ENCODE results near the gene CCDC88C.

CCDC88C gene

GRCh38 chr14:91309756-91310280 lies 107.8 kb downstream of the CCDC88C start:
- H3K27me3 ChIP-seq = no peaks in the 10 kb centered on the region
- no peak for TF ChIP-seq Cebpa-rat (IDR thresholded peaks at IDR 0.05)
- peaks cover 12 to 33% (median 25%) of the 10 kb centered on the region in 10 experiments for H3K4me1 ChIP-seq
- H3K36me3 ChIP-seq = peaks cover 63 to 100% (median 98%) of the 10 kb centered on the region in 11 experiments
- H3K9ac ChIP-seq = peak overlapping the region in 1 of 11 experiments; percentile 11; a peak in 3 of 22 replicates
- peak overlapping the region; percentile 6 to 51 (median 42); a peak in 17 of 22 replicates for H3K4me2 ChIP-seq
- H3K4me3 ChIP-seq = no peak overlapping the region
- H3K27ac ChIP-seq = peak overlapping the region in 3 of 11 experiments; percentile 6 to 19 (median 17); a peak in 1 of 22 replicates
- no peaks in the 10 kb centered on the region for H3K9me3 ChIP-seq (replicated peaks in 1 of 11)
- H4K20me1 ChIP-seq = peaks cover 0 to 34% (median 0%) of the 10 kb centered on the region in 11 experiments; a peak in 6 of 22 replicates

- peaks cover 0 to 34% (median 0%) of the 10 kb centered on the region in 11 experiments; a peak in 7 of 22 replicates for H4K20me1 ChIP-seq
- no peak overlapping the region for H3K27ac ChIP-seq
- peaks cover 65 to 100% (median 97%) of the 10 kb centered on the region in 11 experiments for H3K36me3 ChIP-seq
- H3K9ac ChIP-seq = no peak overlapping the region
- no peaks in the 10 kb centered on the region for H3K27me3 ChIP-seq
- peaks cover 10 to 31% (median 22%) of the 10 kb centered on the region in 10 experiments for H3K4me1 ChIP-seq
- no peaks in the 10 kb centered on the region for H3K9me3 ChIP-seq (replicated peaks in 1 of 11)
- no peak overlapping the region for H3K4me3 ChIP-seq
- no peak overlapping the region for H3K4me2 ChIP-seq
- TF ChIP-seq Cebpa-rat (IDR thresholded peaks at IDR 0.05) = no peak
Measured at GRCh38 chr14:91308337-91308736, 109.3 kb downstream of the CCDC88C start.

GRCh38 chr14:91307652-91308051 lies 110.0 kb downstream of the CCDC88C start:
- no peak overlapping the region for H3K4me2 ChIP-seq
- peaks cover 63 to 98% (median 95%) of the 10 kb centered on the region in 11 experiments for H3K36me3 ChIP-seq

GRCh38 chr14:91307046-91307445 lies 110.6 kb downstream of the CCDC88C start:
- Histone ChIP-seq H4K20me1 (peaks cover 0 to 45% (median 4%) of the 10 kb centered on the region in 11 experiments; a peak in 8 of 22 replicates), H3K36me3 (peaks cover 69 to 98% (median 95%) of the 10 kb centered on the region in 11 experiments), H3K4me2 (no peak overlapping the region), H3K4me1 (peaks cover 15 to 28% (median 24%) of the 10 kb centered on the region in 10 experiments), H3K27me3 (no peaks in the 10 kb centered on the region), H3K9ac (no peak overlapping the region), H3K27ac (no peak overlapping the region), H3K9me3 (replicated peaks in 1 of 11) (no peaks in the 10 kb centered on the region), H3K4me3 (no peak overlapping the region)
- TF ChIP-seq Cebpa-rat (IDR thresholded peaks at IDR 0.05) = no peak

More at GRCh38 chr14:91307652-91308051, 110.0 kb downstream of the CCDC88C start:
- Histone ChIP-seq H3K9ac (no peak overlapping the region), H3K27ac (no peak overlapping the region), H3K27me3 (no peaks in the 10 kb centered on the region), H3K4me3 (no peak overlapping the region), H3K9me3 (replicated peaks in 1 of 11) (no peaks in the 10 kb centered on the region), H3K4me1 (peaks cover 15 to 31% (median 24%) of the 10 kb centered on the region in 10 experiments), H4K20me1 (peaks cover 0 to 39% (median 4%) of the 10 kb centered on the region in 11 experiments; a peak in 8 of 22 replicates)
- TF ChIP-seq Cebpa-rat (IDR thresholded peaks at IDR 0.05) = no peak

- Histone ChIP-seq H3K4me1 (peaks cover 15 to 26% (median 21%) of the 10 kb centered on the region in 10 experiments), H3K4me2 (no peak overlapping the region), H3K27me3 (no peaks in the 10 kb centered on the region), H3K4me3 (no peak overlapping the region), H3K9me3 (replicated peaks in 1 of 11) (no peaks in the 10 kb centered on the region), H3K27ac (no peak overlapping the region), H3K9ac (no peak overlapping the region), H3K36me3 (peaks cover 74 to 98% (median 96%) of the 10 kb centered on the region in 11 experiments), H4K20me1 (peaks cover 0 to 45% (median 4%) of the 10 kb centered on the region in 11 experiments; a peak in 8 of 22 replicates)
- no peak for TF ChIP-seq Cebpa-rat (IDR thresholded peaks at IDR 0.05)
Measured at GRCh38 chr14:91306547-91306946, 111.1 kb downstream of the CCDC88C start.

GRCh38 chr14:91305650-91306431 lies 111.8 kb downstream of the CCDC88C start:
- no peak overlapping the region for H3K4me2 ChIP-seq
- H3K27ac ChIP-seq = no peak overlapping the region
- H3K27me3 ChIP-seq = no peaks in the 10 kb centered on the region
- H3K4me1 ChIP-seq = peaks cover 8 to 19% (median 14%) of the 10 kb centered on the region in 10 experiments
- peaks cover 80 to 98% (median 96%) of the 10 kb centered on the region in 11 experiments for H3K36me3 ChIP-seq
- no peak overlapping the region for H3K9ac ChIP-seq
- H3K4me3 ChIP-seq = no peak overlapping the region
- no peak for TF ChIP-seq Cebpa-rat (IDR thresholded peaks at IDR 0.05)
- H3K9me3 ChIP-seq (replicated peaks in 1 of 11) = no peaks in the 10 kb centered on the region
- peaks cover 0 to 38% (median under 1%) of the 10 kb centered on the region in 11 experiments; a peak in 8 of 22 replicates for H4K20me1 ChIP-seq

GRCh38 chr14:91303924-91304229 lies 113.7 kb downstream of the CCDC88C start:
- H3K4me2 ChIP-seq = no peak overlapping the region
- H3K27ac ChIP-seq = no peak overlapping the region; a peak in 1 of 22 replicates
- no peaks in the 10 kb centered on the region for H3K27me3 ChIP-seq
- H3K9ac ChIP-seq = no peak overlapping the region
- peaks cover 91 to 99% (median 96%) of the 10 kb centered on the region in 11 experiments for H3K36me3 ChIP-seq
- H3K4me1 ChIP-seq = peaks cover 0 to 5% (median 0%) of the 10 kb centered on the region in 10 experiments; a peak in 3 of 20 replicates
- H4K20me1 ChIP-seq = peaks cover 0 to 44% (median 0%) of the 10 kb centered on the region in 11 experiments; a peak in 7 of 22 replicates
- no peak for TF ChIP-seq Cebpa-rat (IDR thresholded peaks at IDR 0.05)
- H3K4me3 ChIP-seq = no peak overlapping the region
- no peaks in the 10 kb centered on the region for H3K9me3 ChIP-seq (replicated peaks in 1 of 11)

- Histone ChIP-seq H3K4me1 (peaks cover 0 to 5% (median 0%) of the 10 kb centered on the region in 10 experiments; a peak in 3 of 20 replicates), H3K4me2 (no peak overlapping the region; a peak in 1 of 22 replicates), H3K36me3 (peaks cover 86 to 99% (median 96%) of the 10 kb centered on the region in 11 experiments), H3K9me3 (replicated peaks in 1 of 11) (no peaks in the 10 kb centered on the region), H3K4me3 (no peak overlapping the region), H3K27ac (no peak overlapping the region; a peak in 1 of 22 replicates), H3K27me3 (no peaks in the 10 kb centered on the region), H4K20me1 (peaks cover 0 to 44% (median 0%) of the 10 kb centered on the region in 11 experiments; a peak in 7 of 22 replicates), H3K9ac (no peak overlapping the region)
- no peak for TF ChIP-seq Cebpa-rat (IDR thresholded peaks at IDR 0.05)
Measured at GRCh38 chr14:91303091-91303923, 114.3 kb downstream of the CCDC88C start.

Measured in BLaER1 treated with 17β-estradiol and CSF1 and Interleukin-3, amounts not matched to agents 10 nM and 100 nM (cell line).